Stimulated activated CD8-positive, alpha-beta memory T cell treated with anti-CD3 and anti-CD28 coated beads, Interleukin-12 subunit alpha, Interleukin-12 subunit beta, amount 100 ng/mL, for 24 hours (primary cell): ENCODE results near the gene COL23A1.
A peak's percentile ranks its signal among the peaks of the same experiment; 100 is the strongest.

Experiments
- DNase-seq: peaks from one replicate; pipeline ENCODE4 v3.0.0-alpha.2; 2020; ENCODE audit errors: extremely low read depth

Gene COL23A1

GRCh38 chr5:178590141-178590923, at the start of gene COL23A1:
COL23A1 (minus strand) TSS chr5:178590393.
- no peak for DNase-seq

DNA sequence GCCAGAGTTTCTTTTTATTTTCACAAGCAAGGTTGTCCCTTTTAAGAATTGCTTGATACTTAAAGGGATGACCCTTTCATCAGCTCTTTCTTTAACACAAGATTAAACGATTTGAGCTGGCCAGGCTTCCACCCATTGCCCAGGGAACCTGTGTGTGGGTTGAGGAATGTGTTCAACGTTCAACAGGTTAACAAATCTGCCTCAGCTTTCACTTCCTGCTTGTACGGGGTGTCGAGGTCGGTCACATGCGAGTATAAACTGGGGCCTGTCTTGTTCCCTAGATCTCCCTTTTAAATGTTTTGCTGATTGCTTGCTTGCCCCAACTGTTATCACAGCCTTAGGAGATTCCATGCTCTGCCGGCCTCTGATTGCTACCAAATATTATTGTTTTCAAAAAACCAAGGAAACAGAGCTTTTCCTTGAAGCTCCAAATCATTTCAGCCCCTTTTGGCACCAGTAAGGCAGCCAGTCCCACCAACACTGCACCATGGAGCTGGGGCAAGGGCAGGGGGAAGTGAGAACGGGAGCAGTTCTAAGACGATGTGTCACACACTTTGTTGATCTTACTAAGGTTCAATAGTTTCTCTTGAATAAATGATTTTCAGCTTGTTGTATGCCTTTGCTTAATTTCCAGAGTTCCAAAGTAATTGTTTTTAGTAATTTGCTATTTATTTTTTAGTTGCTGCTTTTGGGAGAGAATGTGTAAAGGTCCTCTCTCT, 47.3 kb upstream of the COL23A1 start:
- DNase-seq = no peak

DNA sequence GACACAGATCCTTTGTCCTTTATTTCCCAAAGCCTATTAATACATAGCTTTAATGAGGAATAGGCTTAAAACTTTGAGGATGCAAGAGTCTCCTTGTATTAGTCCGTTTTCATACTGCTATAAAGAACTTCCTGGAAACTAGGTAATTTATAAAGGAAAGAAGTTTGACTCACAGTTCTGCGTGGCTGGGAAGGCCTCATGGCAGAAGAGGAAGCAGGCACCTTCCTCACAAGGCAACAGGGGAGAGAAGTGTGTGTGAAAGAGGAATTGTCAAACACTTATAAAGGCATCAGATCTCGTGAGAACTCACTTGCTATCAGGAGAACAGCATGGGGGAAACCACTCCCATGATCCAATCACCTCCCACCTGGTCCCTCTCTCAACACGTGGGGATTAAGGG, 42.1 kb upstream of the COL23A1 start:
- no peak for DNase-seq

DNA sequence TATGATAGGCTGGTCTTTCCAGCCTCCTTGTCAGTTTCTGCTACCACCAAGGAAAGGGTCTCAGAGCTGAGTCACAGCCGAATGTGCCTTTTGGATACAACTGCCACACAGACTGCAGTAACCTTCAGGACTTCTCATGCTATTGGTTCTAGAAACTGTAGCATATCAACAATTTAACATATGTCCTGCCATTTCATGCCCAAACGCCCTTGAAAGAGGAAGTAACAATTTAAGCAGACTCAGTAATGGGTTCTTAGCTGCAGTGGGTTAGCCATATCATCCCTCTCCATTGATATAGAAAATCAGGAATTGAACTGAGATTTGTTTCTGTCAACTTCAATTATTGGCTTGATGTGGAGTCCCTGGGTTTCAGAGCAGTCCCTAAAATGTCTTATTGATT, 40.8 kb upstream of the COL23A1 start:
- DNase-seq = no peak

GRCh38 chr5:178630475-178630930, 40.3 kb upstream of the COL23A1 start:
- DNase-seq = no peak

- DNase-seq = no peak
Measured at GRCh38 chr5:178627259-178627598, 37.0 kb upstream of the COL23A1 start.

DNA sequence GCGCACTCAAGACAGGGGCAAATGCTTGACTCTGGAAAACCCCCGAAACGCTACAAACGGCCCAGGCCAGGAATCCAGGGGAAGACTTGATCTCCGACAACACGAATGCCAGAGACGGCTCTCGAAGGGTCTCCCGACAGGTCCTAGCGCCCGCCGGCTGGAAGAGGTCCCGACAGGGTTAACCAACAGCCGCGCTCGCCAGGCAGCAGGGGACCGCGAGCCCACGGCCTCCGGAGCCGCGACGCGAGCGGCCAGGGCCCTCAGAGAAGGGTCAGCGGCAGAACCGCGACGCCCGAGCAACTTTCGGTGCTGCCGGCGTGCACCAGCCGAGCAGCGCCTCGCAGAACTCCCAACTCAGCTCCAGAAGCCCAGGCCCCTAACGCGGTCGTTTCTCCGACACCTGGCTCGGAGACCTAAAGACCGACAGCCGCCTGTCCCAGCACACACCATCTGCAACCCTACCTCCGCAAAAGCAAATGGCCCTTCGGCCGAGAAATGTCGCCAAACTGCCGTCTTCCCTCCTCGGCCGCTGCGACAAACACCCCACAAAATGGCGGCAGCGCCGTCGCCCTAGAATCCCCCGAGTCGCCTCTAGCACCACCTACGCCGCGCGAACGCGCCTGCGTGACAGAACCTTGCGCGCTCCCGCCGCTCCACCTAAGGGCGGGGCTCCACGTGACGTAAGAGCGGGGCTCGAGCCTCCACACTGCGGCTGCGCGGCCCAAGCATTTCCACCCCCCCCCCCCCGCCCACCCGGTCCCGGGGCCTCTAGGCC, 36.5 kb upstream of the COL23A1 start, which contains the start of gene CLK4:
Gene CLK4, minus strand, starts transcription at position 567 of the 775 bp plus-strand sequence. CDS start 3,634 bp downstream, outside the sequence.
- peak; percentile 91 for DNase-seq

- no peak for DNase-seq
Measured at GRCh38 chr5:178625679-178626483, 35.7 kb upstream of the COL23A1 start.

- DNase-seq = no peak
Measured at GRCh38 chr5:178624631-178625546, 34.7 kb upstream of the COL23A1 start.

DNA sequence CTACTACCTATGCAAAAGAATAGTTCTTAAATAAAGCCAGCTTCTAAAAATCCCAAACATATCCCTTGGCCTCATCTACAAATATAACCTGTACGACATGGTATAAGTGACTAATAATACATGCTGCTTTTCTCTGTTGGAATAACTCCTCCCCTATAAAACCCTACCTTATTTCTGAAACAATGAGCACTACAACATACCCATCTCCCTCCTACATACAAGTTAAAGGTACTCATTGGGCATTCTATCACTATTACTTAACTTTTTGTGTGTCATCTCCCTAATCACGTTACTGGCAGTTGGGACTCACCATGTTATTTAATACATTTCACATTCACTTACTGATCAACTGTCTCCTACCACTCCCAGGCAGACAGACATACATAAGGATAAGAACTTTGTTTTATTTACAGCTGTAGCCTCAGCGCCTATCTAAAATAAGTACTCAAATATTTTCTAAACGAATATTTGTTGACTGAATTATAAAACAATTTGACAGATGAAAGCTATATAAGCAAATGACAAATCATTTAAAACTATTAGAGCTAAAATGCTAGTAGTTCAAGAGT, 32.6 kb upstream of the COL23A1 start:
- no peak for DNase-seq

DNA sequence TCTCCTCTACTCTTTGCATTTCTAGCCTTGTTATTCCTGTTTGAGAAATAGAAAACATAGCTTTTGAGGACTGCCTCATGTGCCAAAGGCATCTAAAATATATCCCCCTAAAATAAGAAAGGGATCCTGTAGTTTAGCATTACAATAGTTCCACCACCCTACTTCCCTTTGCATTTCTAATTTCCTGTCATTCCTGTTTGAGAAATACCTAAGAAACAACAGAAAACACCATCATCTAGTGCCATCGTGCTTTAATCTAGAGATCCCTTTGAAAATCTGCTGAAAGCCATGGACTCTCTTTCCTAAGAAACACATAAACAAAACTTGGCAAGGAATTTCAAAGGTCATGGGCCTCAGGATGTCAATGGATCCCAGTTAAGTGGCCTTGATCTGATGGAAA, 29.2 kb upstream of the COL23A1 start:
- DNase-seq = no peak

GRCh38 chr5:178612299-178612698, 22.1 kb upstream of the COL23A1 start:
- DNase-seq = no peak

- DNase-seq = no peak
Measured at GRCh38 chr5:178606269-178606668, 16.1 kb upstream of the COL23A1 start.

GRCh38 chr5:178605788-178606187, 15.6 kb upstream of the COL23A1 start:
- no peak for DNase-seq

DNA sequence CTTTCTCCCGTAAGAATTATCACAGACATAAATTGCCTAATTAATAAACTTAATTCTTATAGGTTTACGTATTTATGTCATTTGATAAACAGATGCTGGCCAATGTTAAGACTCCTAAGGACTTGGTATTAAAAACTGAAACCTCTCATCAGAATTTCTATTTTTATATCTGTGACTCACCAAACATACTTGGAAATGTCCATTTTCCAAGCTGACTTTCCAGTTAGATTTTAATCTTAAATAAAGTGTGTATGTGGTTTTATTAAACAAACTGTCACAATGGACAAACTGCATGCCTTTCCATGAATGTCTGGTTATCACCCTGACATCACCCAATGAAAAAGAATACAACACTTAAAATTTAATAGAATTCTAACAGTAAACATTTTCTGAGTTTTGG, 12.6 kb upstream of the COL23A1 start:
- DNase-seq = no peak

GRCh38 chr5:178595750-178596149, 5.6 kb upstream of the COL23A1 start:
- no peak for DNase-seq

- DNase-seq = no peak
Measured at GRCh38 chr5:178595150-178595549, 5.0 kb upstream of the COL23A1 start.

- DNase-seq = no peak
Measured at GRCh38 chr5:178590924-178591423, 781 bp upstream of the COL23A1 start.

DNA sequence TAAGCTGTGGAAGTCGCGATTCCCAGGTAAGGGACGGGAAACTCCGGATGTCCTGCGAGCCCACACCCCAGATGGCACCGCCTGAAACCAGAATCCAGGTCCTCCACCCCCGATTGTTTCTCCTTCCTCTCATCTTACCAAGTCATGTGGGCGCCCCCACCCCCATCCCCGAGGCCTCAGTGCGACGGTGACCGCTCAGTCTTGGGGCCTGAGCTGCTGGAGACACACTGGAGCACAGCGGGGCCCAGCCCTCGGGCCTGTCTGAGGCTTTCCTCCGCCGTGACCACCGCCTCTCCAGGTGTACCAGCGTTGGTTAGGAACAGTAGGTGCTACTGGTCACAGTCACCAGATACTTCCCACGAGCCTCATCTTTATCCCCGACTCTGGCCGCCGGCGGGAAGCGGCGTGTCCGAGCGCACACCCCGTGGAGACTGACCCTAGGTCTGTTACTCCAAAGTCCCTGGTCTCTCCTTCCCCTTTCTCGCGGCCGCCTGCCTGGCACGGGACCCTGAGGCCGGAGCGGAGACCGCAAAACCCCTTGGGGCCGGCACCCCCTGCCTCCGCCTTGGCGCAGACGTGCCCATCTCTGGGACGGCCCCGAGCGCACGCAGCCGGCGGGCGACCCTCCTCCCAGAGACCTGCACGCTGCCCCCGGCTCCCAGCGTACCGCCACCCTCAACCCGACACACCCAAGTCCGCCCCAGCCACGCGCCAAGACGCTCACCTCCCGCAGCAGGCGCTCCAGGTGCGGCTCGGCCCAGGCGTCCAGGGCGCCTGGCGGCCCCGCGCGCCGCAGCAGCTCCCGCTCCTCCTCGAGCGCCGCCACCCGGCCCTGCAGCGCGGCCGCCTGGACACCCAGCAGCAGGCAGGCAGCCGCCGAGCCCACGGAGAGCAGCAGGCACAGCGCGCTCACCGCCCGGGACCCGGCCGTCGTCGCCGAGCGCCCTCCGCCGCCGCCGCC, 733 bp downstream of the COL23A1 start:
- no peak for DNase-seq
